ENCODE data around the gene LSM11. TPM values are rescaled to one million over a fixed set of nuclear protein-coding genes. Genes with fewer than 3 reads are reported as not detected.

The LSM11 gene
- total RNA-seq, 1 experiment from 2014 or later = 3.0 TPM

- no peak for DNase-seq (ENCODE audit: low spot score)
Measured at GRCh38 chr5:157767689-157768088, 24.2 kb downstream of the LSM11 start.

DNA sequence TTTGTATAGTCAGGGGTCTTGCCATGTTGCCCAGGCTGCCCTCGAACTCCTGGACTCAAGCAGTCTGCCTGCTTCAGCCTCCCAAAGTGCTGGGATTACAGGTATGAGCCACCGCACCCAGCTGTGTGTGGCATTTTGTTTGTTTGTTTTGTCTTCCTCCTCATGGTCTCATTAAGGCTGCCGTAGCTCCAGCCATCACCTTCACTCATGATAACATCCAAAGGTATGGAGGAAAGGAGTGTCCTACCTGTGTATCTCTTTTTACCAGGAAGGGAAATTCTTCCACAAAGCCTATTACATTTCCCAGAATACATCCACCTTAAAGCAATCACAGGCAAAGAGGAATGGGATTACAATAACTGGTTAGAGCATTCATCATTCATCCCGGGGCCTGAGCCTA lies 27.2 kb downstream of the LSM11 start:
- DNase-seq (ENCODE audit: low spot score) = no peak

- DNase-seq (ENCODE audit: low spot score) = no peak
Measured at GRCh38 chr5:157772127-157772526, 28.6 kb downstream of the LSM11 start.

DNA sequence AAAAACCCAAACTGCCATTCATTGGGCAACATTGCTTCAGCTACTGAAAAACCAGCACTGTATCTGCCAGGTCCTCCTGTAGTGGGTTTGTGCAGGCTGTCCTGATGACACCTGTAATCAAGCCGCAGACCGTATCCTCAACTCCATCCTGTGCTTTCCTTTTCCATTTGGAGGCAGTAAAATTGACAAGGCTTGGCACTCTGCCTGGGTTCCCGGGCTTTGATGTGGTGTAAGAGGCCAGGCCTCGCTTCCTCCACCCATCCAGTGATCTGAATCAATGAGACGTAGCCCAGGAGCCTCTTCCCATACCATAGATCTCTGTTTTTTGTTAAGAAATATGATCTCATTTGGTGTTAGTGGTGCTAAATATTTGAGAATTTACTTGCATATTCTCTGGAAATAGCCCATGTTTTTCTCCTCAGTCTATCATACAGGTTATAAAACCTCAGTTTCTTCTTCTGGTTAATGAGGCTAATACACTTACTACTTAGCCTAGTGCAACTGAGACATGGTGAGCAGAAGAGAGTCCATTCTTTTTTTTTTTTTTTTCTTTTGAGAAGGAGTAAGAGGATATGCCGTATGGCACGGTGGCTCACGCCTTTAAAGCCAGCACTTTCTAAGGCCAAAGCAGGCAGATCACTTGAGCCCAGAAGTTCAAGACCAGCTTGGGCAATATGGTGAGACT lies 34.8 kb downstream of the LSM11 start:
- peak; percentile 93 for DNase-seq (ENCODE audit: low spot score)

- no peak for DNase-seq (ENCODE audit: low spot score)
Measured at GRCh38 chr5:157779221-157779620, 35.7 kb downstream of the LSM11 start.

- DNase-seq (ENCODE audit: low spot score) = no peak
Measured at GRCh38 chr5:157785801-157786200, 42.3 kb downstream of the LSM11 start.

- no peak for DNase-seq (ENCODE audit: low spot score)
Measured at GRCh38 chr5:157793301-157793700, 49.8 kb downstream of the LSM11 start.

- DNase-seq (ENCODE audit: low spot score) = no peak
Measured at GRCh38 chr5:157799578-157799977, 56.1 kb downstream of the LSM11 start.

DNA sequence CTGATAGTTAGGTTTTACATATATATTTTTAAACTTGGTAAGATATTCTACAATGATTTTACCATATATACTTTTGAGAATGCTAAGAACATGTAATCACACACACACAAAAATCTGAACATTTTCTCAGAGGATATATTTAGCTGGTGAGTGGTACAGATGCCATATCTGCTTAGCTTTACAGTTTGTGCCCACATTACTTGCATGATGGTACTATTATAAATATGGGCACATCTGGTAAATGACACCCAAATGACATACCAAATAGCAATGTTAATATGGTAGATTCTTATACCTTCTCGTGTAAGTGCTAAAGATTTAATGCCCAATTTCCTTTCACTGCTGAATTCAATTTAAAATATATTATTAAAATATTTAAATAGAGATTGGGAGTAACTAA lies 56.6 kb downstream of the LSM11 start:
- no peak for DNase-seq (ENCODE audit: low spot score)

- no peak for DNase-seq (ENCODE audit: low spot score)
Measured at GRCh38 chr5:157802736-157803135, 59.2 kb downstream of the LSM11 start.

GRCh38 chr5:157808043-157808442 lies 64.5 kb downstream of the LSM11 start:
- no peak for DNase-seq (ENCODE audit: low spot score)

Small RNA genes within 50 kb of the gene (small RNA-seq; reads per million reads assigned to genes)
- not detected for gene AC026407.1
- gene RNU6-260P = not detected

Other genes with a start within 250 kb of the LSM11 start
- gene ADAM19, start 167.9 kb upstream of the LSM11 start, total RNA-seq (2014; rRNA removed; shearing (Covaris generic)) = 9.3 and 11.2 TPM in 2 replicates
- gene SOX30, start 91.3 kb upstream of the LSM11 start, total RNA-seq (2014; rRNA removed; shearing (Covaris generic)) = 0.15 and 0.37 TPM in 2 replicates
- gene C5orf52, start 72.2 kb upstream of the LSM11 start, total RNA-seq (2014; rRNA removed; shearing (Covaris generic)) = not detected in 2 replicates
- gene THG1L, start 12.3 kb upstream of the LSM11 start, total RNA-seq (2014; rRNA removed; shearing (Covaris generic)) = 24.5 and 26.2 TPM in 2 replicates
- 70.0 and 101 TPM in 2 replicates for gene CLINT1, start 115.4 kb downstream of the LSM11 start, total RNA-seq (2014; rRNA removed; shearing (Covaris generic))

Data from HT-29 (cell line).